A549 (cell line): ENCODE measurements around the gene SCTR. TPM values are rescaled to one million over a fixed set of nuclear protein-coding genes. Genes with fewer than 3 reads are reported as not detected.
A peak's percentile ranks its signal among the peaks of the same experiment; 100 is the strongest.

Experiments used
- ATAC-seq, 2 experiments: fragments of 200-7000 bp in 1 of 2; fragments of >200 bp in 1 of 2; cut with Nextera tagmentation in 1 of 2; cut with Tn5 transposase in 1 of 2; 3 replicates each; pipeline versions ENCODE4 v1.8.0 to v1.9.1; 2018 to 2020; ENCODE audit warnings: mild to moderate bottlenecking in 1 of 2, moderate library complexity in 1 of 2
- CTCF ChIA-PET: fragments of 300-600 bp; sonication (Branson Sonifier 250); formaldehyde crosslinking; extraction: SDS; loops from one replicate; lab custom pipeline; 2021; ENCODE audit warnings: antibody characterized with exemption, inconsistent platforms; lab: Yijun Ruan, JAX
- POLR2A ChIA-PET: fragments of 350-600 bp; formaldehyde crosslinking; extraction: SDS; loops from one replicate; lab custom pipeline; 2021; ENCODE audit warnings: antibody characterized with exemption, inconsistent platforms; lab: Yijun Ruan, JAX
- DNase-seq, 2 experiments: peaks; one replicate each; pipeline versions ENCODE4 v3.0.0 to v3.0.0-alpha.2; 2011 to 2016; ENCODE audit warnings: low read depth in 1 of 2, low spot score in 1 of 2
- FAIRE-seq: peaks from 2 replicates; lab custom pipeline; 2011; peaks lifted over from hg19 to GRCh38; lab: Jason Lieb, UNC
- H3K27ac ChIP-seq, 2 experiments: fragments of >200 bp; sonication (Bioruptor Twin); formaldehyde crosslinking; 3 replicates each; pipeline ENCODE4 v1.5.1; 2016 to 2017
- H3K4me1 ChIP-seq: fragments of >200 bp; sonication (Bioruptor Twin); formaldehyde crosslinking; 3 replicates; pipeline ENCODE4 v1.6.1; 2016
- H3K4me2 ChIP-seq: fragments of >200 bp; sonication (Bioruptor Twin); formaldehyde crosslinking; 3 replicates; pipeline ENCODE4 v1.6.1; 2016
- H3K4me3 ChIP-seq: fragments of >200 bp; sonication (Bioruptor Twin); formaldehyde crosslinking; 3 replicates; pipeline ENCODE4 v1.5.1; 2016
- H3K9me3 ChIP-seq: fragments of >200 bp; sonication (Bioruptor Twin); formaldehyde crosslinking; 3 replicates; pipeline ENCODE4 v1.6.1; 2016
- BCL3 ChIP-seq: fragments of >200 bp; sonication (Bioruptor Twin); formaldehyde crosslinking; IDR thresholded peaks from 3 replicates; pipeline ENCODE4 v1.6.1; 2016
- CBX2 ChIP-seq: fragments of 200-600 bp; sonication (generic); IDR thresholded peaks from 2 replicates; pipeline ENCODE4 v1.6.1; 2016; ENCODE audit warnings: low read depth, mild to moderate bottlenecking, borderline replicate concordance
- EHF ChIP-seq: fragments of 250-450 bp; sonication (Bioruptor Pico); IDR thresholded peaks from 2 replicates; pipeline ENCODE4 v1.5.0; 2020; ENCODE audit warnings: mild to moderate bottlenecking
- EP300 ChIP-seq, 2 experiments: fragments of >200 bp; sonication (Bioruptor Twin); formaldehyde crosslinking; IDR thresholded peaks; 2 replicates in 1 of 2; 3 replicates in 1 of 2; pipeline ENCODE4 v1.6.1; 2016 to 2017
- ESRRA ChIP-seq: fragments of 150-350 bp; IDR thresholded peaks from 2 replicates; pipeline ENCODE4 v1.6.1; 2014; ENCODE audit warnings: mild to moderate bottlenecking, low read length, borderline replicate concordance
- FOSB ChIP-seq: fragments of 250-450 bp; sonication (Bioruptor Pico); IDR thresholded peaks from 2 replicates; pipeline ENCODE4 v1.5.0; 2020; ENCODE audit warnings: mild to moderate bottlenecking, moderate library complexity
- FOXS1 ChIP-seq: fragments of 250-450 bp; sonication (Bioruptor Pico); IDR thresholded peaks from 2 replicates; pipeline ENCODE4 v1.5.0; 2020; ENCODE audit warnings: mild to moderate bottlenecking, moderate library complexity
- HEYL ChIP-seq: fragments of 250-450 bp; sonication (Bioruptor Pico); IDR thresholded peaks from 2 replicates; pipeline ENCODE4 v1.8.0; 2021; ENCODE audit warnings: mild to moderate bottlenecking, moderate library complexity
- HMGXB4 ChIP-seq: fragments of 250-450 bp; sonication (Bioruptor Pico); IDR thresholded peaks from 2 replicates; pipeline ENCODE4 v1.5.0; 2021; ENCODE audit warnings: mild to moderate bottlenecking, moderate library complexity, borderline replicate concordance
- HOXA7 ChIP-seq: fragments of 250-450 bp; sonication (Bioruptor Pico); IDR thresholded peaks from 2 replicates; pipeline ENCODE4 v1.5.0; 2020; ENCODE audit warnings: mild to moderate bottlenecking, moderate library complexity
- HOXB13 ChIP-seq: fragments of 250-450 bp; sonication (Bioruptor Pico); IDR thresholded peaks from 2 replicates; pipeline ENCODE4 v1.5.0; 2020; ENCODE audit warnings: low read depth, mild to moderate bottlenecking, moderate library complexity
- JUNB ChIP-seq: fragments of >200 bp; sonication (Bioruptor Twin); formaldehyde crosslinking; IDR thresholded peaks from 2 replicates; pipeline ENCODE4 v1.6.1; 2016
- KDM1A ChIP-seq: fragments of 200-600 bp; sonication (generic); IDR thresholded peaks from 2 replicates; pipeline ENCODE4 v1.6.1; 2016; ENCODE audit warnings: low read depth, mild to moderate bottlenecking
- MAFK ChIP-seq: fragments of 450-650 bp; IDR thresholded peaks from 2 replicates; pipeline ENCODE4 v1.6.1; 2014; ENCODE audit not compliant: partially characterized antibody
- MYC ChIP-seq: IDR thresholded peaks from 2 replicates; pipeline ENCODE4 v1.6.1; 2012; ENCODE audit warnings: mild to moderate bottlenecking, inconsistent platforms, low read length, improper control_type of control experiment, borderline replicate concordance
- NPAS2 ChIP-seq: fragments of 250-450 bp; sonication (Bioruptor Pico); IDR thresholded peaks from 2 replicates; pipeline ENCODE4 v1.8.0; 2022; ENCODE audit warnings: mild to moderate bottlenecking, moderate library complexity, borderline replicate concordance
- NR3C1 ChIP-seq: fragments of >200 bp; sonication (Bioruptor Twin); formaldehyde crosslinking; IDR thresholded peaks from 3 replicates; pipeline ENCODE4 v1.6.1; 2017
- PBX3 ChIP-seq: IDR thresholded peaks from 2 replicates; pipeline ENCODE4 v1.6.1; 2012
- PHF8 ChIP-seq: fragments of 200-600 bp; sonication (generic); IDR thresholded peaks from 2 replicates; pipeline ENCODE4 v1.6.1; 2016; ENCODE audit warnings: low read depth, mild to moderate bottlenecking, antibody characterized with exemption, moderate library complexity, borderline replicate concordance
- POLR2A ChIP-seq: IDR thresholded peaks from 2 replicates; pipeline ENCODE4 v1.6.1; 2012; ENCODE audit warnings: mild to moderate bottlenecking, low read length
- POLR2AphosphoS2 ChIP-seq: conservative IDR thresholded peaks from 2 replicates; pipeline ENCODE4 v1.6.1; 2012; ENCODE audit warnings: low read length, improper control_type of control experiment, inconsistent platforms
- RAD21 ChIP-seq, 2 experiments: fragments of >200 bp in 1 of 2; sonication (Bioruptor Twin) in 1 of 2; formaldehyde crosslinking in 1 of 2; IDR thresholded peaks in 1 of 2; conservative IDR thresholded peaks in 1 of 2; 2 replicates in 1 of 2; 3 replicates in 1 of 2; pipeline ENCODE4 v1.6.1; 2012 to 2018; ENCODE audit warnings: inconsistent platforms in 1 of 2
- RNF2 ChIP-seq: fragments of 200-600 bp; sonication (generic); IDR thresholded peaks from 2 replicates; pipeline ENCODE4 v1.6.1; 2016; ENCODE audit warnings: low read depth, mild to moderate bottlenecking, antibody characterized with exemption, moderate library complexity, borderline replicate concordance
- SMC3 ChIP-seq: fragments of >200 bp; sonication (Bioruptor Twin); formaldehyde crosslinking; IDR thresholded peaks from 3 replicates; pipeline ENCODE4 v1.6.1; 2018; ENCODE audit warnings: inconsistent platforms
- SREBF2 ChIP-seq: fragments of 450-650 bp; IDR thresholded peaks from 2 replicates; pipeline ENCODE4 v1.6.1; 2014; ENCODE audit warnings: mild to moderate bottlenecking, moderate library complexity
- TP53 ChIP-seq: fragments of 250-450 bp; sonication (Bioruptor Pico); IDR thresholded peaks from 2 replicates; pipeline ENCODE4 v1.5.0; 2021; ENCODE audit warnings: mild to moderate bottlenecking, moderate library complexity
- ZC3H11A ChIP-seq: fragments of 450-650 bp; IDR thresholded peaks from 2 replicates; pipeline ENCODE4 v1.6.1; 2014; ENCODE audit warnings: antibody characterized with exemption, mild to moderate bottlenecking
- ZNF302 ChIP-seq: fragments of 250-450 bp; sonication (Bioruptor Pico); IDR thresholded peaks from 2 replicates; pipeline ENCODE4 v1.9.0; 2021; ENCODE audit warnings: inconsistent platforms, mild to moderate bottlenecking, moderate library complexity
- ZSCAN20 ChIP-seq: fragments of 250-450 bp; sonication (Bioruptor Pico); IDR thresholded peaks from 2 replicates; pipeline ENCODE4 v1.8.0; 2022; ENCODE audit warnings: mild to moderate bottlenecking, moderate library complexity
- WGBS: methylation state at CpG from one replicate; pipeline ENCODE4 v1.1.6; 2017; ENCODE audit errors: missing lambda C conversion rate; 5-methylcytosine and 5-hydroxymethylcytosine counted together
- polyA plus RNA-seq, 4 experiments: library from polyadenylated mRNA; depleted of rRNA in 3 of 4; stranded (reverse); fragments of >200 nt; fragmentation: RNase III in 1 of 4; extraction: RNeasy Plus Mini Kit Qiagen cat#74134 plus additional on column Dnase treatment in 1 of 4; gene quantifications; 2 replicates in 3 of 4; 3 replicates in 1 of 4; pipeline ENCODE4 v1.2.3, GENCODE V29; 2011 to 2017

Gene SCTR
- polyA plus RNA-seq, 2 of the 4 experiments (the other 2 are of a cell fraction), result not detected

- H3K4me2 ChIP-seq, result peak overlapping the region; percentile 80; the same call in 1 of the 3 replicates
These were observed 48.4 kb downstream of the SCTR start for GRCh38 chr2:119475857-119476244.

GRCh38 chr2:119475225-119475856 is 48.9 kb downstream of the SCTR start:
- Histone ChIP-seq H3K9me3 (no peaks in the 10 kb centered on the region), H3K27ac (0 out of 6 replicates have a peak overlapping the region, but pooled peaks of 1 of the 2 experiments have one; percentile 13), H3K4me2 (no peak overlapping the region), H3K4me3 (no peak overlapping the region), H3K4me1 (peaks cover 4% of the 10 kb centered on the region; the same call in 1 of the 3 replicates)
- no peak for DNase-seq
- no peak for FAIRE-seq
- no peak for ATAC-seq
- ChIA-PET POLR2A (no interaction called here), CTCF (interaction anchor here (0.8 to 14.8 kb wide), 24 partner anchors 11 to 594 kb away, joined by 3 to 255 read pairs (median 8); partner anchors contain the start of gene TMEM37)
- WGBS, result 69% methylated on average over 9 of the region's 9 CpGs
- TF ChIP-seq NR3C1 (no peak), SREBF2 (no peak), RAD21 (conservative IDR thresholded peaks at IDR 0.05 in 1 of 2, IDR thresholded peaks at IDR 0.05 in 1 of 2) (no peak), TP53 (CRISPR knock-in tag) (no peak), PHF8 (no peak), JUNB (no peak), ZC3H11A (no peak), FOXS1 (CRISPR knock-in tag) (no peak), EP300 (IDR thresholded peaks at IDR 0.05) (no peak), SMC3 (no peak), ZNF302 (CRISPR knock-in tag) (no peak), CBX2 (no peak), ZSCAN20 (CRISPR knock-in tag) (no peak), HMGXB4 (CRISPR knock-in tag) (no peak)

More at GRCh38 chr2:119475857-119476244, 48.4 kb downstream of the SCTR start:
- H3K4me1 ChIP-seq, result peaks cover 4% of the 10 kb centered on the region; the same call in 1 of the 3 replicates
- H3K4me3 ChIP-seq, result no peak overlapping the region
- 61% methylated on average over 6 of the region's 6 CpGs for WGBS
- ChIA-PET POLR2A (no interaction called here), CTCF (interaction anchor here (1.0 to 14.8 kb wide), 36 partner anchors 11 to 594 kb away, joined by 3 to 255 read pairs (median 5); partner anchors contain the start of gene TMEM37)
- TF ChIP-seq POLR2A, result no peak
- TF ChIP-seq HOXA7 (CRISPR knock-in tag), result no peak
- no peak for TF ChIP-seq RNF2
- no peak for TF ChIP-seq ZC3H11A
- TF ChIP-seq SREBF2, result no peak
- TF ChIP-seq EHF, result no peak
- no peak for TF ChIP-seq MYC
- TF ChIP-seq MAFK, result no peak
- no peak for TF ChIP-seq HEYL
- no peak for TF ChIP-seq HOXB13 (CRISPR knock-in tag)
- TF ChIP-seq BCL3, result no peak
- TF ChIP-seq KDM1A, result no peak
- no peak for TF ChIP-seq JUNB
- TF ChIP-seq NPAS2 (CRISPR knock-in tag), result no peak
- no peak for TF ChIP-seq TP53 (CRISPR knock-in tag)
- no peak for TF ChIP-seq FOSB (CRISPR knock-in tag)
- TF ChIP-seq POLR2AphosphoS2, result no peak
- no peak for TF ChIP-seq PBX3
- TF ChIP-seq ESRRA, result no peak
- FAIRE-seq (no peak), DNase-seq (no peak), ATAC-seq (peak in 1 of 2 experiments; percentile 7; a peak in 1 of 6 replicates)
- H3K9me3 ChIP-seq, result no peaks in the 10 kb centered on the region
- peak overlapping the region in 1 of 2 experiments; percentile 67; a peak in 2 of 6 replicates for H3K27ac ChIP-seq
